Kidney epithelial cell (primary cell): Measurements from ENCODE around the gene ZC2HC1B. TPM values are rescaled to one million over a fixed set of nuclear protein-coding genes. Genes with fewer than 3 reads are reported as not detected.

Experiments used
- DNase-seq: peaks from one replicate; pipeline ENCODE4 v3.0.0-alpha.2; 2010; ENCODE audit warnings: low read depth
- H3K27me3 ChIP-seq: 2 replicates; pipeline ENCODE4 v1.6.0; 2011; ENCODE audit warnings: low read length; ENCODE audit not compliant: control insufficient read depth, insufficient read depth
- H3K36me3 ChIP-seq: 2 replicates; pipeline ENCODE4 v1.5.1; 2011; ENCODE audit warnings: low read length; ENCODE audit not compliant: control insufficient read depth, insufficient read depth
- H3K4me3 ChIP-seq: 2 replicates; pipeline ENCODE4 v1.5.1; 2011; ENCODE audit warnings: low read depth, mild to moderate bottlenecking, control low read depth, low read length
- CTCF ChIP-seq: IDR thresholded peaks from 2 replicates; pipeline ENCODE4 v1.5.1; 2011; ENCODE audit warnings: mild to moderate bottlenecking, moderate library complexity, low read length, control low read depth, inconsistent platforms; ENCODE audit not compliant: insufficient read depth, poor library complexity, severe bottlenecking
- total RNA-seq: library from RNA; depleted of rRNA; stranded (reverse); fragments of >200 nt; gene quantifications from 2 replicates; pipeline ENCODE4 v1.2.3, GENCODE V29; 2015

ZC2HC1B gene
- total RNA-seq, 1 donor from 2014 or later, result not detected

GRCh38 chr6:143952060-143952778, 87.9 kb downstream of the ZC2HC1B start:
- no peak for DNase-seq
- TF ChIP-seq CTCF, result no peak
- Histone ChIP-seq H3K36me3 (no peaks in the 10 kb centered on the region), H3K4me3 (no peak overlapping the region), H3K27me3 (no peaks in the 10 kb centered on the region)

- no peaks in the 10 kb centered on the region for H3K36me3 ChIP-seq
- no peak overlapping the region for H3K4me3 ChIP-seq
Measured at GRCh38 chr6:143952947-143953701, 88.8 kb downstream of the ZC2HC1B start.

GRCh38 chr6:143953922-143954321, 89.6 kb downstream of the ZC2HC1B start:
- TF ChIP-seq CTCF, result no peak
- Histone ChIP-seq H3K27me3 (no peaks in the 10 kb centered on the region), H3K4me3 (no peak overlapping the region), H3K36me3 (no peaks in the 10 kb centered on the region)
- DNase-seq, result no peak

More at GRCh38 chr6:143952947-143953701, 88.8 kb downstream of the ZC2HC1B start:
- DNase-seq, result no peak
- TF ChIP-seq CTCF, result no peak
- H3K27me3 ChIP-seq, result no peaks in the 10 kb centered on the region

- TF ChIP-seq CTCF, result no peak
- Histone ChIP-seq H3K4me3 (no peak overlapping the region), H3K27me3 (no peaks in the 10 kb centered on the region), H3K36me3 (no peaks in the 10 kb centered on the region)
- DNase-seq, result no peak
Measured at GRCh38 chr6:143955971-143956370, 91.7 kb downstream of the ZC2HC1B start.

GRCh38 chr6:143957679-143958274, 93.5 kb downstream of the ZC2HC1B start:
- no peak for TF ChIP-seq CTCF
- no peak overlapping the region for H3K4me3 ChIP-seq
- H3K36me3 ChIP-seq, result no peaks in the 10 kb centered on the region
- H3K27me3 ChIP-seq, result no peaks in the 10 kb centered on the region
- DNase-seq, result no peak
